ENCODE measurements around the gene ARPC1A.

DNA sequence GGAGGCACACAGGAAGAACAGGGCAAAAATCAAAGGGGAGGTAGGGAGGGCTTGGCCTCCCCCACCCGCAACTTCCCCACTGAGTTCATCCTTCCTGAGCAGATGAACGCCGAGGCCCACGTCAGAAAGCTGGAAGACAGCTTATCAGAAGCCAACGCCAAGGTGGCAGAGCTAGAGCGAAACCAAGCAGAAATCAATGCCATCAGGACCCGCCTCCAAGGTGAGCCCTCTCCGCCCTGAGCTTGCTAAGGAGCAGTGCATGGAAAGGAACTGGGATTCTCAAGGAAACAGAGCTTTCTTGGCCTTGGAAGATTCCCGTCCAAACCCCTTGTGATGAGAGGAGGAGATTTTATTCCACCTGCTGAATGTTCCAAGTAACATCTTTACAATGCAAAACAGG lies 36.5 kb upstream of the ARPC1A start:
- TF ChIP-seq, protein P1, sequence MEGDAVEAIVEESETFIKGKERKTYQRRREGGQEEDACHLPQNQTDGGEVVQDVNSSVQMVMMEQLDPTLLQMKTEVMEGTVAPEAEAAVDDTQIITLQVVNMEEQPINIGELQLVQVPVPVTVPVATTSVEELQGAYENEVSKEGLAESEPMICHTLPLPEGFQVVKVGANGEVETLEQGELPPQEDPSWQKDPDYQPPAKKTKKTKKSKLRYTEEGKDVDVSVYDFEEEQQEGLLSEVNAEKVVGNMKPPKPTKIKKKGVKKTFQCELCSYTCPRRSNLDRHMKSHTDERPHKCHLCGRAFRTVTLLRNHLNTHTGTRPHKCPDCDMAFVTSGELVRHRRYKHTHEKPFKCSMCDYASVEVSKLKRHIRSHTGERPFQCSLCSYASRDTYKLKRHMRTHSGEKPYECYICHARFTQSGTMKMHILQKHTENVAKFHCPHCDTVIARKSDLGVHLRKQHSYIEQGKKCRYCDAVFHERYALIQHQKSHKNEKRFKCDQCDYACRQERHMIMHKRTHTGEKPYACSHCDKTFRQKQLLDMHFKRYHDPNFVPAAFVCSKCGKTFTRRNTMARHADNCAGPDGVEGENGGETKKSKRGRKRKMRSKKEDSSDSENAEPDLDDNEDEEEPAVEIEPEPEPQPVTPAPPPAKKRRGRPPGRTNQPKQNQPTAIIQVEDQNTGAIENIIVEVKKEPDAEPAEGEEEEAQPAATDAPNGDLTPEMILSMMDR (IDR thresholded peaks at IDR 0.05; ENCODE audit: low read depth, low read length), result no peak
- no peak for TF ChIP-seq EZH2phosphoT487 (IDR thresholded peaks at IDR 0.05; ENCODE audit: low read depth)
